ENCODE measurements around the gene PTTG1IP.
A peak's percentile ranks its signal among the peaks of the same experiment; 100 is the strongest.

The PTTG1IP gene

GRCh38 chr21:44903050-44903685 lies 29.7 kb upstream of the PTTG1IP start:
- Histone ChIP-seq H2AFZ (ENCODE audit: low read length) (no peak overlapping the region), H3K4me3 (ENCODE audit: low read length in 2 of 2) (no peak overlapping the region), H2BK5ac (ENCODE audit: low read length) (peak overlapping the region; percentile 71), H3K27me3 (ENCODE audit: control insufficient read depth in 3 of 3, insufficient read depth in 3 of 3, low read depth in 1 of 3, low read length in 3 of 3) (peaks cover 0 to 55% (median 18%) of the 10 kb centered on the region in 3 experiments), H2BK120ac (ENCODE audit: low read depth, low read length) (no peak overlapping the region), H3K27ac (replicated peaks; ENCODE audit: low read length) (no peak overlapping the region), H2BK12ac (ENCODE audit: low read length) (no peak overlapping the region), H3K4me2 (ENCODE audit: insufficient read depth, low read length, poor library complexity, severe bottlenecking) (no peak overlapping the region), H3K36me3 (replicated peaks in 1 of 2; ENCODE audit: control insufficient read depth in 2 of 2, insufficient read depth in 2 of 2, low read length in 2 of 2) (peaks cover 0 to 2% of the 10 kb centered on the region in 2 donors), H3K23ac (ENCODE audit: low read depth, low read length, poor library complexity) (no peak overlapping the region), H2BK15ac (ENCODE audit: low read length) (no peak overlapping the region), H4K8ac (ENCODE audit: low read depth, low read length) (no peak overlapping the region), H4K91ac (ENCODE audit: low read depth, low read length, poor library complexity) (no peak overlapping the region), H3K14ac (ENCODE audit: low read length) (no peak overlapping the region), H3K4me1 (ENCODE audit: control insufficient read depth in 2 of 2, insufficient read depth in 1 of 2, low read depth in 1 of 2, low read length in 2 of 2) (peaks cover 0 to 4% of the 10 kb centered on the region in 2 donors), H3K9ac (ENCODE audit: low read depth, low read length, poor library complexity) (no peak overlapping the region), H3K9me3 (replicated peaks in 1 of 2; ENCODE audit: control insufficient read depth in 2 of 2, insufficient read depth in 1 of 2, low read depth in 1 of 2, low read length in 2 of 2) (peaks cover 0 to 12% of the 10 kb centered on the region in 2 donors), H3K79me1 (ENCODE audit: low read depth, low read length) (no peaks in the 10 kb centered on the region), H3K4ac (ENCODE audit: low read length) (no peak overlapping the region), H2AK5ac (ENCODE audit: low read depth, low read length) (no peak overlapping the region), H3K18ac (ENCODE audit: low read length) (peak overlapping the region; percentile 62)
- DNase-seq (ENCODE audit: low spot score): no peak
- WGBS, 2 donors (ENCODE audit: extremely low coverage in 2 of 2, insufficient read length in 2 of 2, insufficient replicate concordance in 1 of 2): no CpG with 5 or more reads among the region's 18 CpGs

GRCh38 chr21:44902268-44903049 lies 29.0 kb upstream of the PTTG1IP start:
- Histone ChIP-seq H2AFZ (ENCODE audit: low read length) (no peak overlapping the region), H2BK12ac (ENCODE audit: low read length) (peak overlapping the region; percentile 17), H3K9me3 (replicated peaks in 1 of 2; ENCODE audit: control insufficient read depth in 2 of 2, insufficient read depth in 1 of 2, low read depth in 1 of 2, low read length in 2 of 2) (peaks cover 0 to 12% of the 10 kb centered on the region in 2 donors), H3K23ac (ENCODE audit: low read depth, low read length, poor library complexity) (peak overlapping the region; percentile 5), H3K27me3 (ENCODE audit: control insufficient read depth in 3 of 3, insufficient read depth in 3 of 3, low read depth in 1 of 3, low read length in 3 of 3) (peaks cover 0 to 48% (median 12%) of the 10 kb centered on the region in 3 experiments), H3K4me1 (ENCODE audit: control insufficient read depth in 2 of 2, insufficient read depth in 1 of 2, low read depth in 1 of 2, low read length in 2 of 2) (peaks cover 0 to 11% of the 10 kb centered on the region in 2 donors), H3K4ac (ENCODE audit: low read length) (no peak overlapping the region), H3K18ac (ENCODE audit: low read length) (no peak overlapping the region), H4K8ac (ENCODE audit: low read depth, low read length) (peak overlapping the region; percentile 55), H3K9ac (ENCODE audit: low read depth, low read length, poor library complexity) (peak overlapping the region; percentile 79), H3K4me2 (ENCODE audit: insufficient read depth, low read length, poor library complexity, severe bottlenecking) (no peak overlapping the region), H2BK5ac (ENCODE audit: low read length) (no peak overlapping the region), H3K4me3 (ENCODE audit: low read length in 2 of 2) (peak overlapping the region in 1 of 2 donors; percentile 65), H2BK120ac (ENCODE audit: low read depth, low read length) (no peak overlapping the region), H3K79me1 (ENCODE audit: low read depth, low read length) (no peaks in the 10 kb centered on the region), H3K36me3 (replicated peaks in 1 of 2; ENCODE audit: control insufficient read depth in 2 of 2, insufficient read depth in 2 of 2, low read length in 2 of 2) (peaks cover 0 to 2% of the 10 kb centered on the region in 2 donors), H3K14ac (ENCODE audit: low read length) (peak overlapping the region; percentile 28), H2BK15ac (ENCODE audit: low read length) (no peak overlapping the region), H4K91ac (ENCODE audit: low read depth, low read length, poor library complexity) (peak overlapping the region; percentile 34), H2AK5ac (ENCODE audit: low read depth, low read length) (no peak overlapping the region), H3K27ac (replicated peaks; ENCODE audit: low read length) (no peak overlapping the region)
- no peak for DNase-seq (ENCODE audit: low spot score)
- WGBS, 2 donors (ENCODE audit: extremely low coverage in 2 of 2, insufficient read length in 2 of 2, insufficient replicate concordance in 1 of 2): no CpG with 5 or more reads among the region's 30 CpGs

GRCh38 chr21:44901391-44902074 lies 28.0 kb upstream of the PTTG1IP start:
- Histone ChIP-seq H2BK120ac (ENCODE audit: low read depth, low read length) (no peak overlapping the region), H2BK15ac (ENCODE audit: low read length) (no peak overlapping the region), H3K14ac (ENCODE audit: low read length) (peak overlapping the region; percentile 41), H3K9ac (ENCODE audit: low read depth, low read length, poor library complexity) (no peak overlapping the region), H3K4me1 (ENCODE audit: control insufficient read depth in 2 of 2, insufficient read depth in 1 of 2, low read depth in 1 of 2, low read length in 2 of 2) (peaks cover 0 to 11% of the 10 kb centered on the region in 2 donors), H3K4ac (ENCODE audit: low read length) (no peak overlapping the region), H4K91ac (ENCODE audit: low read depth, low read length, poor library complexity) (no peak overlapping the region), H2AFZ (ENCODE audit: low read length) (no peak overlapping the region), H3K4me2 (ENCODE audit: insufficient read depth, low read length, poor library complexity, severe bottlenecking) (no peak overlapping the region), H2BK12ac (ENCODE audit: low read length) (no peak overlapping the region), H3K79me1 (ENCODE audit: low read depth, low read length) (no peaks in the 10 kb centered on the region), H3K23ac (ENCODE audit: low read depth, low read length, poor library complexity) (no peak overlapping the region), H3K4me3 (ENCODE audit: low read length in 2 of 2) (peak overlapping the region in 1 of 2 donors; percentile 44), H3K9me3 (replicated peaks in 1 of 2; ENCODE audit: control insufficient read depth in 2 of 2, insufficient read depth in 1 of 2, low read depth in 1 of 2, low read length in 2 of 2) (peaks cover 0 to 12% of the 10 kb centered on the region in 2 donors), H3K27ac (replicated peaks; ENCODE audit: low read length) (no peak overlapping the region), H3K18ac (ENCODE audit: low read length) (no peak overlapping the region), H3K27me3 (ENCODE audit: control insufficient read depth in 3 of 3, insufficient read depth in 3 of 3, low read depth in 1 of 3, low read length in 3 of 3) (peaks cover 0 to 39% (median 3%) of the 10 kb centered on the region in 3 experiments), H2AK5ac (ENCODE audit: low read depth, low read length) (peak overlapping the region; percentile 16), H3K36me3 (replicated peaks in 1 of 2; ENCODE audit: control insufficient read depth in 2 of 2, insufficient read depth in 2 of 2, low read length in 2 of 2) (peaks cover 0 to 2% of the 10 kb centered on the region in 2 donors), H4K8ac (ENCODE audit: low read depth, low read length) (no peak overlapping the region), H2BK5ac (ENCODE audit: low read length) (no peak overlapping the region)
- WGBS, 2 donors (ENCODE audit: extremely low coverage in 2 of 2, insufficient read length in 2 of 2, insufficient replicate concordance in 1 of 2): no CpG with 5 or more reads among the region's 27 CpGs
- DNase-seq (ENCODE audit: low spot score): no peak

All from neuronal stem cell (in vitro differentiated cells).